ENCODE results near the gene SPON1. TPM values are rescaled to one million over a fixed set of nuclear protein-coding genes. Genes with fewer than 3 reads are reported as not detected.
A peak's percentile ranks its signal among the peaks of the same experiment; 100 is the strongest.

SPON1 gene
- total and polyA plus RNA-seq, 11 donors: 1.6 to 20.0 (median 6.8) TPM

GRCh38 chr11:14105446-14105845 lies 142.9 kb downstream of the SPON1 start:
- H3K9me3 ChIP-seq: peaks cover 0 to 3% (median 0%) of the 10 kb centered on the region in 12 donors
- TF ChIP-seq POLR2A (IDR thresholded peaks at IDR 0.05): no peak
- no peak for TF ChIP-seq CTCF (IDR thresholded peaks at IDR 0.05)
- no peak overlapping the region for H3K27ac ChIP-seq
- H3K36me3 ChIP-seq: no peaks in the 10 kb centered on the region
- peaks cover 0 to 9% (median 0%) of the 10 kb centered on the region in 12 donors for H3K4me1 ChIP-seq
- no peaks in the 10 kb centered on the region for H3K27me3 ChIP-seq
- H3K4me3 ChIP-seq: no peak overlapping the region
- ATAC-seq: no peak
- no peak for DNase-seq
- intact Hi-C loops (cut with DNase I): no loop called here
- WGBS, 4 donors: 56 to 98% (median 93%) methylated on average over 1 of the region's 1 CpG

DNA sequence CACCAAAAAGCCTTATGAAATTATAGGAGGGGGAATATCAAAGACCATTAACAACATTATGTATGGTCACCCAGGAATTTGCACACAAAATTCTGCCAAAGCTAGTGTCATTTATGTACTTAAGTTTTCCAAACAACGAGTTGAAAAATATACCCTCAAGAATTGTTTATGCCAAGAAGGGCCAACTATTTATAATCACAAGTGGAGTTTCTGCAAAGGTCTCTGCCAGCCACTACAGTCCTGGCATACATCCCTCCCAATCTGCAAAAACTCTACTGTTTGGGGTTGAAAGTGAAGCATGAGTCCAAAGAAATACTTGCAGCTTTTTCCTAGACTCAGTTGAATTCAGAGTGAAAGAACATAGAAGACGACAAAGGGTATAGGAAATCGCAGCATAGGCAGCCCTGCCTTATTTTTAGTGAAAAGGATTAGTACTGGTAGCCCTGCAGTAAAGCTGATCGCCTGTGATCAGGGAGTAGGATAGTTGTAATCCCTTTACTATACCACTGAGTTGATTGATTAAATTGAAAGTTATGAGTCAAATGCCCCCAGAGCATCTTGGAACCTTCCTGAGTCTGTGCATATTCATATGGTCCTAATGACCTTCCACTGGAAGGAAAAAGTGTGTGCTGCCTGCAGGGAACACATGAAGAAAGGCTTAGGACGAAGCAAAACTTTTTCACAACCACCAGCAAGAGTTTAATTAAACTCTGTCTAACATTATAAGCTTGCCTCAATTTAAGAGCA lies 144.0 kb downstream of the SPON1 start:
- DNase-seq (no peak), ATAC-seq (no peak)
- Histone ChIP-seq H3K27ac (no peak overlapping the region), H3K4me3 (no peak overlapping the region), H3K36me3 (no peaks in the 10 kb centered on the region), H3K4me1 (peaks cover 0 to 16% (median 0%) of the 10 kb centered on the region in 12 donors), H3K27me3 (no peaks in the 10 kb centered on the region), H3K9me3 (peaks cover 0 to 3% (median 0%) of the 10 kb centered on the region in 12 donors)
- intact Hi-C loops (cut with DNase I): no loop called here
- TF ChIP-seq POLR2A (IDR thresholded peaks at IDR 0.05) (no peak), CTCF (IDR thresholded peaks at IDR 0.05) (no peak)
- WGBS, 4 donors: 69 to 84% (median 81%) methylated on average over 5 of the region's 5 CpGs

GRCh38 chr11:14107050-14107430 lies 144.5 kb downstream of the SPON1 start:
- H3K4me3 ChIP-seq: no peak overlapping the region
- H3K27me3 ChIP-seq: no peaks in the 10 kb centered on the region
- H3K36me3 ChIP-seq: no peaks in the 10 kb centered on the region
- DNase-seq: no peak
- WGBS, 4 donors: 73 to 96% (median 77%) methylated on average over 4 of the region's 4 CpGs
- peaks cover 0 to 16% (median 0%) of the 10 kb centered on the region in 12 donors for H3K4me1 ChIP-seq
- ATAC-seq: no peak
- no peak for TF ChIP-seq POLR2A (IDR thresholded peaks at IDR 0.05)
- no peak for TF ChIP-seq CTCF (IDR thresholded peaks at IDR 0.05)
- peaks cover 0 to 3% (median 0%) of the 10 kb centered on the region in 12 donors for H3K9me3 ChIP-seq
- intact Hi-C loops (cut with DNase I): no loop called here
- H3K27ac ChIP-seq: no peak overlapping the region

DNA sequence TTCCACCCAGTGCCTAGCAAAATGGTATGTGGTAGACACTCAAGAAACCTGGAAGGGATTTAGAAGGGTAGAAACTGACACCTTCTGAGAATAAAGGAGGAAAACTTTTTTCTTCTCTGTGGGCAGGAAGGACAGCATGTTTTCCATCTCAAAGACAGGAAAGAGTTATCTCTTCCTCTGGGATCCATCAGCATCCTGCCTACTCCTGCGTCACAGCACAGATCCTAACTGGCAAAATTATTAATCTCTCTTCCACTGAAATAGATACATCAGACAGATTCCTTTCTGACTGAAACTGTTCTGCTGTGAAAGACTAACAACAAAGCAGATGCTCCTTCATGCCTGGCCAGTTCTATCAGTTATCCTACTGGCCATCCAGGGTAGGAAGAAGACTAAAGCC lies 147.2 kb downstream of the SPON1 start:
- peaks cover 0 to 20% (median 1%) of the 10 kb centered on the region in 12 donors for H3K4me1 ChIP-seq
- DNase-seq (no peak), ATAC-seq (peak in 1 of 4 donors; percentile 34)
- intact Hi-C loops (cut with DNase I): no loop called here
- no peaks in the 10 kb centered on the region for H3K9me3 ChIP-seq
- no peak for TF ChIP-seq CTCF (IDR thresholded peaks at IDR 0.05)
- TF ChIP-seq POLR2A (IDR thresholded peaks at IDR 0.05): no peak
- no peak overlapping the region for H3K4me3 ChIP-seq
- 35 to 47% (median 45%) methylated on average over 1 of the region's 1 CpG for WGBS, 4 donors
- H3K27ac ChIP-seq: no peak overlapping the region
- H3K27me3 ChIP-seq: no peaks in the 10 kb centered on the region
- H3K36me3 ChIP-seq: no peaks in the 10 kb centered on the region

Data from heart left ventricle (tissue), 16 donors.